OCI-LY1 (cell line): ENCODE measurements around the gene PEG3.

ENCODE experiments used
- EZH2 ChIP-seq: fragments of 200-600 bp; sonication (generic), shearing (Covaris generic); IDR thresholded peaks from 2 replicates; pipeline ENCODE4 v1.8.0; 2017; ENCODE audit warnings: borderline replicate concordance, mixed run types, mild to moderate bottlenecking, antibody characterized with exemption, low read length, moderate library complexity, mixed read lengths
- TF ChIP-seq, protein P1 (sequence below): fragments of 200-600 bp; sonication (generic), shearing (Covaris generic); IDR thresholded peaks from 2 replicates; pipeline ENCODE4 v1.5.1; 2017; ENCODE audit warnings: mild to moderate bottlenecking, antibody characterized with exemption, low read length, moderate library complexity, mixed read lengths

DNA sequence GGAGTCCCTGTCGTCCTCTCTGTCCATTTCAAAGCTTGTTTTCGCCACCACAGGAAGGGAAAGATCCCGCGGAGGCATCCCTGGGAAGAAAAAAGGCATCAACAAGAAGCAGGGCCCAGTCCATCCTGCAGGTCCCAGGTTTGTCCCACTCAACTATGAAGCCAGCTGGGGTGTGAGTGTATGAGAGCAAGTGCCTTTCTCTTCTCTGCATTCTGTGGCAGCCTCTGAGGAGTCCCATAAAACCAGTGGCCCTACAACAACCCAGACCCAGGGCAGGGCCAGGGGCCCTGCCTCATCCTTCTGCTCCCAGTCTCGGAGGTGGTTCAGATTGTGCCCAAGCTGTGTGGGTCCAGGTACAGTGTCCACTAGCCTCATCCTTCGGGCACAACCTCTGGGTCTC lies 18.9 kb downstream of the PEG3 start:
- TF ChIP-seq, protein P1, sequence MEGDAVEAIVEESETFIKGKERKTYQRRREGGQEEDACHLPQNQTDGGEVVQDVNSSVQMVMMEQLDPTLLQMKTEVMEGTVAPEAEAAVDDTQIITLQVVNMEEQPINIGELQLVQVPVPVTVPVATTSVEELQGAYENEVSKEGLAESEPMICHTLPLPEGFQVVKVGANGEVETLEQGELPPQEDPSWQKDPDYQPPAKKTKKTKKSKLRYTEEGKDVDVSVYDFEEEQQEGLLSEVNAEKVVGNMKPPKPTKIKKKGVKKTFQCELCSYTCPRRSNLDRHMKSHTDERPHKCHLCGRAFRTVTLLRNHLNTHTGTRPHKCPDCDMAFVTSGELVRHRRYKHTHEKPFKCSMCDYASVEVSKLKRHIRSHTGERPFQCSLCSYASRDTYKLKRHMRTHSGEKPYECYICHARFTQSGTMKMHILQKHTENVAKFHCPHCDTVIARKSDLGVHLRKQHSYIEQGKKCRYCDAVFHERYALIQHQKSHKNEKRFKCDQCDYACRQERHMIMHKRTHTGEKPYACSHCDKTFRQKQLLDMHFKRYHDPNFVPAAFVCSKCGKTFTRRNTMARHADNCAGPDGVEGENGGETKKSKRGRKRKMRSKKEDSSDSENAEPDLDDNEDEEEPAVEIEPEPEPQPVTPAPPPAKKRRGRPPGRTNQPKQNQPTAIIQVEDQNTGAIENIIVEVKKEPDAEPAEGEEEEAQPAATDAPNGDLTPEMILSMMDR = no peak
- TF ChIP-seq EZH2 = no peak
